Activated CD8-positive, alpha-beta memory T cell treated with anti-CD3 and anti-CD28 coated beads, Interleukin-2, amount 50 U/mL, for 1 hour (primary cell): Measurements from ENCODE around the gene PGAP6.
"Not testable (repeated sequence)": the region's sequence is repeated elsewhere in the genome, so short reads cannot be mapped to it uniquely, and the experiment has no call there.

Experiments
- DNase-seq: peaks from one replicate; pipeline ENCODE4 v3.0.0-alpha.2; 2020; ENCODE audit errors: extremely low read depth

Gene PGAP6

GRCh38 chr16:351804-352520, 29.8 kb downstream of the PGAP6 start:
- no peak for DNase-seq

- DNase-seq, result no peak
Measured at GRCh38 chr16:350203-350602, 31.6 kb downstream of the PGAP6 start.

GRCh38 chr16:349211-349610, 32.6 kb downstream of the PGAP6 start:
- DNase-seq, result no peak

- not testable (repeated sequence) for DNase-seq
Measured at GRCh38 chr16:348495-348894, 33.3 kb downstream of the PGAP6 start.

- DNase-seq, result no peak
Measured at GRCh38 chr16:347203-347602, 34.6 kb downstream of the PGAP6 start.

- no peak for DNase-seq
Measured at GRCh38 chr16:346587-346986, 35.2 kb downstream of the PGAP6 start.

- DNase-seq, result no peak
Measured at GRCh38 chr16:345772-346171, 36.0 kb downstream of the PGAP6 start.

GRCh38 chr16:342455-343213, 39.1 kb downstream of the PGAP6 start:
- no peak for DNase-seq

- not testable (repeated sequence) for DNase-seq
Measured at GRCh38 chr16:341974-342336, 39.8 kb downstream of the PGAP6 start.

- not testable (repeated sequence) for DNase-seq
Measured at GRCh38 chr16:341095-341973, 40.4 kb downstream of the PGAP6 start.

GRCh38 chr16:340370-341091, 41.2 kb downstream of the PGAP6 start:
- DNase-seq, result no peak

- DNase-seq, result no peak
Measured at GRCh38 chr16:339680-340079, 42.1 kb downstream of the PGAP6 start.

- no peak for DNase-seq
Measured at GRCh38 chr16:337975-338575, 43.7 kb downstream of the PGAP6 start.

GRCh38 chr16:337437-337836, 44.3 kb downstream of the PGAP6 start:
- no peak for DNase-seq

- no peak for DNase-seq
Measured at GRCh38 chr16:336269-336668, 45.5 kb downstream of the PGAP6 start.

GRCh38 chr16:334861-335632, 46.7 kb downstream of the PGAP6 start:
- not testable (repeated sequence) for DNase-seq

GRCh38 chr16:334164-334832, 47.5 kb downstream of the PGAP6 start:
- DNase-seq, result not testable (repeated sequence)

GRCh38 chr16:333406-334094, 48.2 kb downstream of the PGAP6 start:
- no peak for DNase-seq

GRCh38 chr16:331181-331814, 50.5 kb downstream of the PGAP6 start:
- not testable (repeated sequence) for DNase-seq
